ENCODE results near the gene NLGN4Y. TPM values are rescaled to one million over a fixed set of nuclear protein-coding genes. Genes with fewer than 3 reads are reported as not detected.

The NLGN4Y gene
- total and polyA plus RNA-seq, 2 experiments from 2014 or later: 10.9 to 73.6 TPM

DNA sequence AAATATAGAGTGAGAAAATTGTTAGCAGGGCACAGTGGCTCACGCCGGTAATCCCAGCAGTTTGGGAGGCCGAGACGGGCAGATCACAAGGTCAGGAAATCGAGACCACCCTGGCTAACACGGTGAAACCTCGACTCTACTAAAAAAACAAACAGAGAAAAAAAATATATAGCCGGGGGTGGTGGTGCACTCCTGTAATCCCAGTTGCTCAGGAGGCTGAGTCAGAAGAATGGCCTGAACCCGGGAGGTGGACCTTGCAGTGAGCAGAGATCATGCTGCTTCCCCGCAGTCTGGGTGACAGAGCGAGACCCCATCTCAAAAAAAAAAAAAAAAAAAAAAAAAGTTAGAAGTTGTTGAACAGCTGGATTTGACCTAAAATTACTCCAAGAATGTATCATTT is 269.3 kb downstream of the NLGN4Y start (continued):
- TF ChIP-seq, protein P1, sequence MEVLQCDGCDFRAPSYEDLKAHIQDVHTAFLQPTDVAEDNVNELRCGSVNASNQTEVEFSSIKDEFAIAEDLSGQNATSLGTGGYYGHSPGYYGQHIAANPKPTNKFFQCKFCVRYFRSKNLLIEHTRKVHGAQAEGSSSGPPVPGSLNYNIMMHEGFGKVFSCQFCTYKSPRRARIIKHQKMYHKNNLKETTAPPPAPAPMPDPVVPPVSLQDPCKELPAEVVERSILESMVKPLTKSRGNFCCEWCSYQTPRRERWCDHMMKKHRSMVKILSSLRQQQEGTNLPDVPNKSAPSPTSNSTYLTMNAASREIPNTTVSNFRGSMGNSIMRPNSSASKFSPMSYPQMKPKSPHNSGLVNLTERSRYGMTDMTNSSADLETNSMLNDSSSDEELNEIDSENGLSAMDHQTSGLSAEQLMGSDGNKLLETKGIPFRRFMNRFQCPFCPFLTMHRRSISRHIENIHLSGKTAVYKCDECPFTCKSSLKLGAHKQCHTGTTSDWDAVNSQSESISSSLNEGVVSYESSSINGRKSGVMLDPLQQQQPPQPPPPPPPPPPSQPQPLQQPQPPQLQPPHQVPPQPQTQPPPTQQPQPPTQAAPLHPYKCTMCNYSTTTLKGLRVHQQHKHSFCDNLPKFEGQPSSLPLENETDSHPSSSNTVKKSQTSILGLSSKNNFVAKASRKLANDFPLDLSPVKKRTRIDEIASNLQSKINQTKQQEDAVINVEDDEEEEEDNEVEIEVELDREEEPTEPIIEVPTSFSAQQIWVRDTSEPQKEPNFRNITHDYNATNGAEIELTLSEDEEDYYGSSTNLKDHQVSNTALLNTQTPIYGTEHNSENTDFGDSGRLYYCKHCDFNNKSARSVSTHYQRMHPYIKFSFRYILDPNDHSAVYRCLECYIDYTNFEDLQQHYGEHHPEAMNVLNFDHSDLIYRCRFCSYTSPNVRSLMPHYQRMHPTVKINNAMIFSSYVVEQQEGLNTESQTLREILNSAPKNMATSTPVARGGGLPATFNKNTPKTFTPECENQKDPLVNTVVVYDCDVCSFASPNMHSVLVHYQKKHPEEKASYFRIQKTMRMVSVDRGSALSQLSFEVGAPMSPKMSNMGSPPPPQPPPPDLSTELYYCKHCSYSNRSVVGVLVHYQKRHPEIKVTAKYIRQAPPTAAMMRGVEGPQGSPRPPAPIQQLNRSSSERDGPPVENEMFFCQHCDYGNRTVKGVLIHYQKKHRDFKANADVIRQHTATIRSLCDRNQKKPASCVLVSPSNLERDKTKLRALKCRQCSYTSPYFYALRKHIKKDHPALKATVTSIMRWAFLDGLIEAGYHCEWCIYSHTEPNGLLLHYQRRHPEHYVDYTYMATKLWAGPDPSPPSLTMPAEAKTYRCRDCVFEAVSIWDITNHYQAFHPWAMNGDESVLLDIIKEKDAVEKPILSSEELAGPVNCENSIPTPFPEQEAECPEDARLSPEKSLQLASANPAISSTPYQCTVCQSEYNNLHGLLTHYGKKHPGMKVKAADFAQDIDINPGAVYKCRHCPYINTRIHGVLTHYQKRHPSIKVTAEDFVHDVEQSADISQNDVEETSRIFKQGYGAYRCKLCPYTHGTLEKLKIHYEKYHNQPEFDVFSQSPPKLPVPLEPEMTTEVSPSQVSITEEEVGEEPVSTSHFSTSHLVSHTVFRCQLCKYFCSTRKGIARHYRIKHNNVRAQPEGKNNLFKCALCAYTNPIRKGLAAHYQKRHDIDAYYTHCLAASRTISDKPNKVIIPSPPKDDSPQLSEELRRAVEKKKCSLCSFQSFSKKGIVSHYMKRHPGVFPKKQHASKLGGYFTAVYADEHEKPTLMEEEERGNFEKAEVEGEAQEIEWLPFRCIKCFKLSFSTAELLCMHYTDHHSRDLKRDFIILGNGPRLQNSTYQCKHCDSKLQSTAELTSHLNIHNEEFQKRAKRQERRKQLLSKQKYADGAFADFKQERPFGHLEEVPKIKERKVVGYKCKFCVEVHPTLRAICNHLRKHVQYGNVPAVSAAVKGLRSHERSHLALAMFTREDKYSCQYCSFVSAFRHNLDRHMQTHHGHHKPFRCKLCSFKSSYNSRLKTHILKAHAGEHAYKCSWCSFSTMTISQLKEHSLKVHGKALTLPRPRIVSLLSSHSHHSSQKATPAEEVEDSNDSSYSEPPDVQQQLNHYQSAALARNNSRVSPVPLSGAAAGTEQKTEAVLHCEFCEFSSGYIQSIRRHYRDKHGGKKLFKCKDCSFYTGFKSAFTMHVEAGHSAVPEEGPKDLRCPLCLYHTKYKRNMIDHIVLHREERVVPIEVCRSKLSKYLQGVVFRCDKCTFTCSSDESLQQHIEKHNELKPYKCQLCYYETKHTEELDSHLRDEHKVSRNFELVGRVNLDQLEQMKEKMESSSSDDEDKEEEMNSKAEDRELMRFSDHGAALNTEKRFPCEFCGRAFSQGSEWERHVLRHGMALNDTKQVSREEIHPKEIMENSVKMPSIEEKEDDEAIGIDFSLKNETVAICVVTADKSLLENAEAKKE (CRISPR knock-in tag; IDR thresholded peaks at IDR 0.05): no peak

DNA sequence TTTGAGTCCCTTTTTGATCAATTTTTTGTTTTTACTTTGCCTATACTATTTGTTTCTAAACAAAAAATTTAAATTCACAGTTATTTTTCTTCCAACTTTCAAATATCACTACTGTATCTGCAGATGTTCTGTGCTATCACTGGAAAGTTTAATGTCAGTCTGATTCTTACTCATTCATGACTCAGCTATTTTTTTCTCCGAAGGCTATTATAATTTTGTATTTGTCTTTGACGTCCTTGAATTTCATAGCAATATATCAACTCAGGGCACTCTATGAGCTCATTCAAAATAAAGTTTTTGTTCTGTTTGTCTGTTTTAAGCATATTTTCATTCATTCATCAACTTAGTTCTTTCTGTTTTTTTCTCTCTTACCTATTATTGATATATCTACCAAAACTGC is 273.7 kb downstream of the NLGN4Y start:
- no peak overlapping the region for H2AFZ ChIP-seq
- H3K4me3 Mint-ChIP-seq: no peak overlapping the region
- H3K4me3 ChIP-seq: no peak overlapping the region
- no peaks in the 10 kb centered on the region for H3K27me3 ChIP-seq (ENCODE audit: insufficient read depth)
- peaks cover 6% of the 10 kb centered on the region; the same call in 2 of the 3 replicates for H3K36me3 Mint-ChIP-seq (ENCODE audit: low read depth)
- no peak overlapping the region for H3K27ac ChIP-seq (ENCODE audit: low read depth)
- H3K4me1 Mint-ChIP-seq: no peaks in the 10 kb centered on the region
- no peaks in the 10 kb centered on the region for H3K9me2 ChIP-seq (ENCODE audit: insufficient read depth)
- H3K9me3 Mint-ChIP-seq: no peaks in the 10 kb centered on the region
- H3K4me2 ChIP-seq: no peak overlapping the region
- H3K27ac Mint-ChIP-seq: 0 out of 2 replicates have a peak overlapping the region, but pooled peaks have one; percentile 1
- no peaks in the 10 kb centered on the region for H3K79me2 ChIP-seq (replicated peaks; ENCODE audit: insufficient read depth)
- no peaks in the 10 kb centered on the region for H4K20me1 ChIP-seq (replicated peaks; ENCODE audit: insufficient read depth)
- ATAC-seq (no peak), DNase-seq (ENCODE audit: low spot score) (no peak)
- H3K27me3 Mint-ChIP-seq (ENCODE audit: insufficient read depth, low read depth, poor library complexity): no peaks in the 10 kb centered on the region
- H3K4me1 ChIP-seq (ENCODE audit: insufficient read depth): no peaks in the 10 kb centered on the region
- no peak for TF ChIP-seq CREB1 (CRISPR knock-in tag; IDR thresholded peaks at IDR 0.05; ENCODE audit: low read depth)
- TF ChIP-seq ZNF331 (CRISPR knock-in tag; IDR thresholded peaks at IDR 0.05; ENCODE audit: low read depth): no peak
- TF ChIP-seq, protein P1 (CRISPR knock-in tag; IDR thresholded peaks at IDR 0.05): no peak
- no peak for TF ChIP-seq EZH2 (IDR thresholded peaks at IDR 0.05; ENCODE audit: low read depth, unreplicated experiment)
- H3K36me3 ChIP-seq (ENCODE audit: insufficient read depth): no peaks in the 10 kb centered on the region
- H3F3A ChIP-seq (replicated peaks; ENCODE audit: low read depth): no peaks in the 10 kb centered on the region
